GM12891 (cell line): ENCODE results near the gene TTC28.

Experiments
- PAX5 ChIP-seq: IDR thresholded peaks from 2 replicates; pipeline ENCODE4 v1.6.1; 2011; ENCODE audit warnings: low read length, moderate library complexity, mild to moderate bottlenecking; ENCODE audit not compliant: insufficient read depth, severe bottlenecking
- POLR2A ChIP-seq: IDR thresholded peaks from 2 replicates; pipeline ENCODE4 v1.6.1; 2011; ENCODE audit warnings: low read depth, low read length, control low read depth
- POLR2AphosphoS5 ChIP-seq: IDR thresholded peaks from 2 replicates; pipeline ENCODE4 v1.6.1; 2011; ENCODE audit warnings: low read depth, low read length, control low read depth
- POU2F2 ChIP-seq: IDR thresholded peaks from 2 replicates; pipeline ENCODE4 v1.6.1; 2011; ENCODE audit warnings: low read depth, mild to moderate bottlenecking, control low read depth, low read length, moderate library complexity
- SPI1 ChIP-seq: IDR thresholded peaks from 2 replicates; pipeline ENCODE4 v1.6.1; 2011; ENCODE audit warnings: low read depth, low read length, control low read depth
- TAF1 ChIP-seq: IDR thresholded peaks from 2 replicates; pipeline ENCODE4 v1.6.1; 2011; ENCODE audit warnings: low read depth, low read length, control low read depth

GRCh38 chr22:28246397-28246796, 433.2 kb downstream of the TTC28 start:
- TF ChIP-seq POLR2A: no peak
- TF ChIP-seq POLR2AphosphoS5: no peak
- TF ChIP-seq PAX5: no peak
- TF ChIP-seq TAF1: no peak
- TF ChIP-seq SPI1: no peak
- TF ChIP-seq POU2F2: no peak
